HepG2 (cell line): ENCODE results near the gene UNKL. TPM values are rescaled to one million over a fixed set of nuclear protein-coding genes. Genes with fewer than 3 reads are reported as not detected.
A peak's percentile ranks its signal among the peaks of the same experiment; 100 is the strongest.

Source experiments
- AKAP8 ChIP-seq: sonication (generic); formaldehyde crosslinking; IDR thresholded peaks from 2 replicates; pipeline ENCODE4 v1.5.1; 2020; ENCODE audit warnings: mild to moderate bottlenecking, missing genetic modification reagents
- ATF6 ChIP-seq: sonication (generic); formaldehyde crosslinking; conservative IDR thresholded peaks from 2 replicates; pipeline ENCODE4 v1.4.0; 2020; ENCODE audit warnings: missing genetic modification reagents
- EEA1 ChIP-seq: sonication (generic); formaldehyde crosslinking; IDR thresholded peaks from 2 replicates; pipeline ENCODE4 v1.5.1; 2020; ENCODE audit warnings: mild to moderate bottlenecking, missing genetic modification reagents, borderline replicate concordance
- ETV6 ChIP-seq: sonication (generic); formaldehyde crosslinking; conservative IDR thresholded peaks from 2 replicates; pipeline ENCODE4 v1.4.0; 2020; ENCODE audit warnings: missing genetic modification reagents
- FOXM1 ChIP-seq: sonication (generic); formaldehyde crosslinking; IDR thresholded peaks from 2 replicates; pipeline ENCODE4 v1.5.0; 2020; ENCODE audit warnings: missing genetic modification reagents
- HNF4A ChIP-seq: sonication (generic); formaldehyde crosslinking; IDR thresholded peaks from 2 replicates; pipeline ENCODE4 v1.4.0; 2020; ENCODE audit warnings: missing genetic modification reagents
- MATR3 ChIP-seq: sonication (generic); formaldehyde crosslinking; IDR thresholded peaks from 2 replicates; pipeline ENCODE4 v1.4.0; 2020; ENCODE audit warnings: missing genetic modification reagents
- MTF2 ChIP-seq: sonication (generic); formaldehyde crosslinking; IDR thresholded peaks from 2 replicates; pipeline ENCODE4 v1.5.0; 2020; ENCODE audit warnings: missing genetic modification reagents, borderline replicate concordance
- REXO4 ChIP-seq: sonication (generic); formaldehyde crosslinking; IDR thresholded peaks from 2 replicates; pipeline ENCODE4 v1.8.0; 2022; ENCODE audit warnings: missing genetic modification reagents, mild to moderate bottlenecking, borderline replicate concordance
- SNAPC5 ChIP-seq: sonication (generic); formaldehyde crosslinking; IDR thresholded peaks from 2 replicates; pipeline ENCODE4 v1.8.1; 2023; ENCODE audit warnings: mild to moderate bottlenecking, missing genetic modification reagents, borderline replicate concordance
- SRSF1 ChIP-seq: fragments of 200-400 bp; formaldehyde crosslinking; optimal IDR thresholded peaks from 2 replicates; pipeline ENCODE3; 2017; ENCODE audit warnings: mild to moderate bottlenecking, low read depth, low read length, moderate library complexity
- ZNF101 ChIP-seq: sonication (generic); formaldehyde crosslinking; IDR thresholded peaks from 2 replicates; pipeline ENCODE4 v1.4.0; 2020; ENCODE audit warnings: mild to moderate bottlenecking, low read depth, missing genetic modification reagents, borderline replicate concordance
- ZNF12 ChIP-seq: sonication (generic); formaldehyde crosslinking; IDR thresholded peaks from 2 replicates; pipeline ENCODE4 v1.5.0; 2020; ENCODE audit warnings: missing genetic modification reagents
- ZNF460 ChIP-seq: sonication (generic); formaldehyde crosslinking; IDR thresholded peaks from 2 replicates; pipeline ENCODE4 v1.5.1; 2020; ENCODE audit warnings: missing genetic modification reagents, mild to moderate bottlenecking, borderline replicate concordance
- ZNF639 ChIP-seq: conservative IDR thresholded peaks from 2 replicates; pipeline ENCODE4 v1.6.1; 2018; ENCODE audit warnings: missing genetic modification reagents
- ZNF749 ChIP-seq: sonication (generic); formaldehyde crosslinking; IDR thresholded peaks from 2 replicates; pipeline ENCODE4 v1.8.0; 2022; ENCODE audit warnings: mild to moderate bottlenecking, missing genetic modification reagents, moderate library complexity, borderline replicate concordance
- polyA plus RNA-seq, 8 experiments: library from polyadenylated mRNA; depleted of rRNA in 3 of 8; stranded (reverse) in 7 of 8; unstranded in 1 of 8; fragments of >200 nt; fragmentation: Illumina TruSeq in 4 of 8; extraction: Trizol in 4 of 8; gene quantifications; 2 replicates each; pipeline versions ENCODE4 v1.2.1 to v1.2.3, GENCODE V29; 2011 to 2016; ENCODE audit warnings: low read depth in 4 of 8, missing spikeins in 1 of 8, mixed read lengths in 1 of 8; ENCODE audit not compliant: insufficient read depth in 1 of 8
- total RNA-seq, 5 experiments: library from RNA; depleted of rRNA; stranded (reverse); fragments of >200 nt; fragmentation: Illumina TruSeq; extraction: Trizol; gene quantifications; 2 replicates each; pipeline ENCODE4 v1.2.3, GENCODE V29; 2016; ENCODE audit warnings: low read depth in 1 of 5
- TF ChIP-seq, protein P1 (sequence below): sonication (generic); formaldehyde crosslinking; IDR thresholded peaks from 2 replicates; pipeline ENCODE4 v1.4.0; 2020; ENCODE audit warnings: missing genetic modification reagents, borderline replicate concordance
- TF ChIP-seq, protein P2 (sequence below): sonication (generic); formaldehyde crosslinking; IDR thresholded peaks from 2 replicates; pipeline ENCODE4 v1.5.1; 2020; ENCODE audit warnings: missing genetic modification reagents, mild to moderate bottlenecking, borderline replicate concordance
- TF ChIP-seq, protein P3 (sequence below): sonication (generic); formaldehyde crosslinking; conservative IDR thresholded peaks from 2 replicates; pipeline ENCODE4 v1.8.0; 2022; ENCODE audit warnings: low read depth, missing genetic modification reagents
- TF ChIP-seq, protein P4 (sequence below): sonication (generic); formaldehyde crosslinking; IDR thresholded peaks from 2 replicates; pipeline ENCODE4 v1.5.1; 2020; ENCODE audit warnings: mild to moderate bottlenecking, moderate library complexity, missing genetic modification reagents

Gene UNKL
- total and polyA plus RNA-seq, 2 of the 13 experiments (the other 11 are each of a cell fraction or from before 2014, with no cell fraction given) = 10.4 to 17.6 TPM

DNA sequence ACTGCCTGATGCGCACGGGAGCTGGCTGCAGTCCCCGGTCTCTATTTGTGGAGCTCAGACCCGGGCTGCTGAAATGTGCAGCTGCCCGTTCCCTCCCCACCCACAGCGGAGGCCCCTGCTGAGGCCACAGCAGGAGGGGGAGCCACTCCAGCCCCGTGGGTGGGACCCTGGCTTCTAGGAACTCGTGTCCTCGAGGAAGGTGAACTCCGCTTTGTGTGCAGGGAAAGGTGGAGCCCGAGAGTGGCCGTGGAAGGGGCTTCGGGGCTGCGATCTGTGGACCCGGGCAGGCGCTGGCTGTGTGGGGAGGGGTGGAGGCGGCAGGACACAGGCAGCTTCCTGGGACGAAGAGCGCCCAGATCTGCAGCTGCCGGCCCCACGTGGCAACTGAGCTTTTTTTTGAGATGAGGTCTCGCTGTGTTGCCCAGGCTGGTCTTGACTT is 26.9 kb upstream of the UNKL start (continued):
- TF ChIP-seq SNAPC5 (CRISPR knock-in tag) = no peak
- TF ChIP-seq ZNF639 (CRISPR knock-in tag) = no peak
- no peak for TF ChIP-seq EEA1
- no peak for TF ChIP-seq ETV6 (CRISPR knock-in tag)
- TF ChIP-seq, protein P1, sequence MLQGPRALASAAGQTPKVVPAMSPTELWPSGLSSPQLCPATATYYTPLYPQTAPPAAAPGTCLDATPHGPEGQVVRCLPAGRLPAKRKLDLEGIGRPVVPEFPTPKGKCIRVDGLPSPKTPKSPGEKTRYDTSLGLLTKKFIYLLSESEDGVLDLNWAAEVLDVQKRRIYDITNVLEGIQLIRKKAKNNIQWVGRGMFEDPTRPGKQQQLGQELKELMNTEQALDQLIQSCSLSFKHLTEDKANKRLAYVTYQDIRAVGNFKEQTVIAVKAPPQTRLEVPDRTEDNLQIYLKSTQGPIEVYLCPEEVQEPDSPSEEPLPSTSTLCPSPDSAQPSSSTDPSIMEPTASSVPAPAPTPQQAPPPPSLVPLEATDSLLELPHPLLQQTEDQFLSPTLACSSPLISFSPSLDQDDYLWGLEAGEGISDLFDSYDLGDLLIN (CRISPR knock-in tag) = no peak
- no peak for TF ChIP-seq ZNF101
- no peak for TF ChIP-seq ATF6
- no peak for TF ChIP-seq MATR3
- TF ChIP-seq, protein P2, sequence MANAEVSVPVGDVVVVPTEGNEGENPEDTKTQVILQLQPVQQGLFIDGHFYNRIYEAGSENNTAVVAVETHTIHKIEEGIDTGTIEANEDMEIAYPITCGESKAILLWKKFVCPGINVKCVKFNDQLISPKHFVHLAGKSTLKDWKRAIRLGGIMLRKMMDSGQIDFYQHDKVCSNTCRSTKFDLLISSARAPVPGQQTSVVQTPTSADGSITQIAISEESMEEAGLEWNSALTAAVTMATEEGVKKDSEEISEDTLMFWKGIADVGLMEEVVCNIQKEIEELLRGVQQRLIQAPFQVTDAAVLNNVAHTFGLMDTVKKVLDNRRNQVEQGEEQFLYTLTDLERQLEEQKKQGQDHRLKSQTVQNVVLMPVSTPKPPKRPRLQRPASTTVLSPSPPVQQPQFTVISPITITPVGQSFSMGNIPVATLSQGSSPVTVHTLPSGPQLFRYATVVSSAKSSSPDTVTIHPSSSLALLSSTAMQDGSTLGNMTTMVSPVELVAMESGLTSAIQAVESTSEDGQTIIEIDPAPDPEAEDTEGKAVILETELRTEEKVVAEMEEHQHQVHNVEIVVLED = no peak
- no peak for TF ChIP-seq ZNF12 (CRISPR knock-in tag)
- TF ChIP-seq ZNF460 = peak; percentile 18; the same call in 1 of the 2 replicates
- TF ChIP-seq, protein P3, sequence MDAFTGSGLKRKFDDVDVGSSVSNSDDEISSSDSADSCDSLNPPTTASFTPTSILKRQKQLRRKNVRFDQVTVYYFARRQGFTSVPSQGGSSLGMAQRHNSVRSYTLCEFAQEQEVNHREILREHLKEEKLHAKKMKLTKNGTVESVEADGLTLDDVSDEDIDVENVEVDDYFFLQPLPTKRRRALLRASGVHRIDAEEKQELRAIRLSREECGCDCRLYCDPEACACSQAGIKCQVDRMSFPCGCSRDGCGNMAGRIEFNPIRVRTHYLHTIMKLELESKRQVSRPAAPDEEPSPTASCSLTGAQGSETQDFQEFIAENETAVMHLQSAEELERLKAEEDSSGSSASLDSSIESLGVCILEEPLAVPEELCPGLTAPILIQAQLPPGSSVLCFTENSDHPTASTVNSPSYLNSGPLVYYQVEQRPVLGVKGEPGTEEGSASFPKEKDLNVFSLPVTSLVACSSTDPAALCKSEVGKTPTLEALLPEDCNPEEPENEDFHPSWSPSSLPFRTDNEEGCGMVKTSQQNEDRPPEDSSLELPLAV (CRISPR knock-in tag) = no peak
- no peak for TF ChIP-seq FOXM1 (CRISPR knock-in tag)
- no peak for TF ChIP-seq MTF2 (CRISPR knock-in tag)
- peak; percentile 34; the same call in 1 of the 2 replicates for TF ChIP-seq HNF4A (CRISPR knock-in tag)
- no peak for TF ChIP-seq SRSF1
- no peak for TF ChIP-seq ZNF749 (CRISPR knock-in tag)
- no peak for TF ChIP-seq AKAP8 (CRISPR knock-in tag)
- no peak for TF ChIP-seq REXO4 (CRISPR knock-in tag)
- TF ChIP-seq, protein P4, sequence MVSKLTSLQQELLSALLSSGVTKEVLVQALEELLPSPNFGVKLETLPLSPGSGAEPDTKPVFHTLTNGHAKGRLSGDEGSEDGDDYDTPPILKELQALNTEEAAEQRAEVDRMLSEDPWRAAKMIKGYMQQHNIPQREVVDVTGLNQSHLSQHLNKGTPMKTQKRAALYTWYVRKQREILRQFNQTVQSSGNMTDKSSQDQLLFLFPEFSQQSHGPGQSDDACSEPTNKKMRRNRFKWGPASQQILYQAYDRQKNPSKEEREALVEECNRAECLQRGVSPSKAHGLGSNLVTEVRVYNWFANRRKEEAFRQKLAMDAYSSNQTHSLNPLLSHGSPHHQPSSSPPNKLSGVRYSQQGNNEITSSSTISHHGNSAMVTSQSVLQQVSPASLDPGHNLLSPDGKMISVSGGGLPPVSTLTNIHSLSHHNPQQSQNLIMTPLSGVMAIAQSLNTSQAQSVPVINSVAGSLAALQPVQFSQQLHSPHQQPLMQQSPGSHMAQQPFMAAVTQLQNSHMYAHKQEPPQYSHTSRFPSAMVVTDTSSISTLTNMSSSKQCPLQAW (CRISPR knock-in tag) = no peak
